Aorta (tissue), 5 donors: ENCODE data around the gene NTN1. TPM values are rescaled to one million over a fixed set of nuclear protein-coding genes. Genes with fewer than 3 reads are reported as not detected.

Experiments
- ATAC-seq: fragments of 200-7000 bp; cut with Tn5 transposase; one replicate; pipeline ENCODE4 v1.9.1; 2022; ENCODE audit warnings: moderate library complexity; ENCODE audit not compliant: low FRiP score
- DNase-seq, 2 donors: peaks; one replicate each; pipeline ENCODE4 v3.0.0-alpha.2; 2020
- H3K27ac ChIP-seq, 2 donors: one replicate each; pipeline ENCODE4 v1.5.1; 2013; ENCODE audit warnings: low read length in 2 of 2, mild to moderate bottlenecking in 2 of 2, moderate library complexity in 2 of 2, control low read depth in 1 of 2, inconsistent platforms in 1 of 2, low read depth in 1 of 2
- H3K27me3 ChIP-seq, 2 donors: one replicate each; pipeline ENCODE4 v1.6.1; 2013; ENCODE audit warnings: control low read depth in 1 of 2, low read length in 1 of 2, mild to moderate bottlenecking in 1 of 2, moderate library complexity in 1 of 2; ENCODE audit not compliant: insufficient read depth in 2 of 2, control insufficient read depth in 1 of 2
- H3K36me3 ChIP-seq, 2 donors: one replicate each; pipeline ENCODE4 v1.6.1; 2013; ENCODE audit warnings: control low read depth in 1 of 2, low read length in 1 of 2, mild to moderate bottlenecking in 1 of 2; ENCODE audit not compliant: insufficient read depth in 2 of 2, control insufficient read depth in 1 of 2
- H3K4me1 ChIP-seq, 2 donors: one replicate each; pipeline ENCODE4 v1.6.1; 2013; ENCODE audit warnings: low read length in 2 of 2, control low read depth in 1 of 2, mild to moderate bottlenecking in 1 of 2, moderate library complexity in 1 of 2; ENCODE audit not compliant: insufficient read depth in 2 of 2, control insufficient read depth in 1 of 2
- H3K4me3 ChIP-seq, 2 donors: one replicate each; pipeline ENCODE4 v1.5.1; 2013; ENCODE audit warnings: low read length in 2 of 2, control low read depth in 1 of 2, mild to moderate bottlenecking in 1 of 2
- H3K9me3 ChIP-seq: one replicate; pipeline ENCODE4 v1.6.1; 2013; ENCODE audit warnings: mild to moderate bottlenecking, low read length; ENCODE audit not compliant: control insufficient read depth
- WGBS, 2 donors: extraction: QIAGEN DNeasy Blood & Tissue Kit; methylation state at CpG; one replicate each; pipeline ENCODE4 v1.1.7; 2013; 5-methylcytosine and 5-hydroxymethylcytosine counted together
- intact Hi-C, 2 donors: fragments of 100-400 bp; cut with DNase I; formaldehyde crosslinking; loops; one replicate each; pipeline versions ENCODE4 v1.14.2 to v1.15.0; 2022
- polyA plus RNA-seq, 2 donors: library from polyadenylated mRNA; stranded (reverse); fragments of 200-250 nt; gene quantifications; one replicate each; pipeline ENCODE4 v1.2.3, GENCODE V29; 2013
- total RNA-seq, 2 donors: library from RNA; stranded (reverse); fragmentation: NEBNext Ultra II Directional; extraction: Animal tissue kit (Norgen Biotek cat#: 25700); gene quantifications; one replicate each; pipeline ENCODE4 v1.2.1, GENCODE V29; 2021
- donor health status: healthy with polysubstance abuse.
- donor health status: Bipolar disorder and iron deficiency.
- donor health status: DM: no; HTN: no; CAD: no.
- donor health status: DM: no; HTN: no; CAD: no.
- donor health status: DM: yes; HTN: yes; CAD: no.

The NTN1 gene
- total and polyA plus RNA-seq, 4 donors: 6.6 to 90.4 (median 37.1) TPM

GRCh38 chr17:9215465-9215864, 194.2 kb downstream of the NTN1 start:
- no peaks in the 10 kb centered on the region for H3K27me3 ChIP-seq
- no peaks in the 10 kb centered on the region for H3K36me3 ChIP-seq
- H3K4me3 ChIP-seq: no peak overlapping the region
- no peak for DNase-seq
- no peaks in the 10 kb centered on the region for H3K9me3 ChIP-seq
- no peak for ATAC-seq
- no peak overlapping the region for H3K27ac ChIP-seq
- H3K4me1 ChIP-seq: no peaks in the 10 kb centered on the region
- intact Hi-C loops: loop anchor here in 1 of 2 donors (5.0 kb wide), 1 partner anchor 48 kb away; no protein-coding TSS in a partner anchor

- Histone ChIP-seq H3K9me3 (no peaks in the 10 kb centered on the region), H3K4me1 (no peaks in the 10 kb centered on the region), H3K36me3 (no peaks in the 10 kb centered on the region), H3K27me3 (no peaks in the 10 kb centered on the region), H3K27ac (peak overlapping the region; percentile 1 to 25), H3K4me3 (no peak overlapping the region)
- intact Hi-C loops: loop anchor here in 1 of 2 donors (5.0 kb wide), 1 partner anchor 50 kb away; no protein-coding TSS in a partner anchor
- WGBS, 2 donors: 24 to 28% methylated on average over 5 of the region's 5 CpGs
- ATAC-seq (peak; percentile 65), DNase-seq (no peak)
These were observed 196.1 kb downstream of the NTN1 start for GRCh38 chr17:9217151-9218056.

- ATAC-seq: no peak
These were observed 196.8 kb downstream of the NTN1 start for GRCh38 chr17:9218064-9218635.

GRCh38 chr17:9218911-9219310, 197.6 kb downstream of the NTN1 start:
- H3K36me3 ChIP-seq: no peaks in the 10 kb centered on the region
- H3K9me3 ChIP-seq: no peaks in the 10 kb centered on the region
- no peak overlapping the region for H3K27ac ChIP-seq
- H3K27me3 ChIP-seq: no peaks in the 10 kb centered on the region
- DNase-seq: no peak
- H3K4me1 ChIP-seq: no peaks in the 10 kb centered on the region
- no peak for ATAC-seq
- intact Hi-C loops: loop anchor here in 1 of 2 donors (5.0 kb wide), 1 partner anchor 52 kb away; no protein-coding TSS in a partner anchor
- 89 to 91% methylated on average over 15 of the region's 15 CpGs for WGBS, 2 donors
- no peak overlapping the region for H3K4me3 ChIP-seq

More at GRCh38 chr17:9218064-9218635, 196.8 kb downstream of the NTN1 start:
- Histone ChIP-seq H3K27me3 (no peaks in the 10 kb centered on the region), H3K4me3 (no peak overlapping the region), H3K4me1 (no peaks in the 10 kb centered on the region), H3K36me3 (no peaks in the 10 kb centered on the region), H3K27ac (peak overlapping the region in 1 of 2 donors; percentile 8), H3K9me3 (no peaks in the 10 kb centered on the region)
- DNase-seq: peak in 1 of 2 donors; percentile 68
- intact Hi-C loops: loop anchor here in 1 of 2 donors (5.0 kb wide), 1 partner anchor 51 kb away; no protein-coding TSS in a partner anchor
- 82 to 85% methylated on average over 8 of the region's 8 CpGs for WGBS, 2 donors

- H3K27ac ChIP-seq: no peak overlapping the region
- intact Hi-C loops: loop anchor here in 1 of 2 donors (5.0 kb wide), 1 partner anchor 53 kb away; no protein-coding TSS in a partner anchor
These were observed 198.5 kb downstream of the NTN1 start for GRCh38 chr17:9219631-9220397.

GRCh38 chr17:9220398-9221146, 199.3 kb downstream of the NTN1 start:
- 74 to 79% methylated on average over 21 to 23 of the region's 23 CpGs for WGBS, 2 donors
- no peak for ATAC-seq
- H3K27me3 ChIP-seq: no peaks in the 10 kb centered on the region
- intact Hi-C loops: no loop called here
- H3K27ac ChIP-seq: no peak overlapping the region
- H3K4me1 ChIP-seq: no peaks in the 10 kb centered on the region
- no peak overlapping the region for H3K4me3 ChIP-seq
- H3K36me3 ChIP-seq: no peaks in the 10 kb centered on the region
- DNase-seq: no peak
- H3K9me3 ChIP-seq: no peaks in the 10 kb centered on the region

More at GRCh38 chr17:9219631-9220397, 198.5 kb downstream of the NTN1 start:
- H3K9me3 ChIP-seq: no peaks in the 10 kb centered on the region
- H3K36me3 ChIP-seq: no peaks in the 10 kb centered on the region
- H3K4me1 ChIP-seq: no peaks in the 10 kb centered on the region
- no peak overlapping the region for H3K4me3 ChIP-seq
- DNase-seq: no peak
- ATAC-seq: no peak
- WGBS, 2 donors: 61 to 66% methylated on average over 13 of the region's 13 CpGs
- no peaks in the 10 kb centered on the region for H3K27me3 ChIP-seq

- no peaks in the 10 kb centered on the region for H3K9me3 ChIP-seq
- DNase-seq: peak in 1 of 2 donors; percentile 67
- H3K27ac ChIP-seq: no peak overlapping the region
- H3K4me3 ChIP-seq: no peak overlapping the region
- no peak for ATAC-seq
- intact Hi-C loops: no loop called here
- no peaks in the 10 kb centered on the region for H3K36me3 ChIP-seq
- no peaks in the 10 kb centered on the region for H3K4me1 ChIP-seq
- H3K27me3 ChIP-seq: no peaks in the 10 kb centered on the region
- 93% methylated on average over 25 of the region's 25 CpGs for WGBS, 2 donors
These were observed 200.0 kb downstream of the NTN1 start for GRCh38 chr17:9221147-9221921.
